Inferior parietal cortex (tissue), 1 donor: Measurements from ENCODE around the gene ORC3.
"Not testable (repeated sequence)": the region's sequence is repeated elsewhere in the genome, so short reads cannot be mapped to it uniquely, and the experiment has no call there.

Experiments used
- DNase-seq: peaks from one replicate; pipeline ENCODE4 v3.0.0-alpha.2; 2016; ENCODE audit errors: extremely low spot score

ORC3 gene

DNA sequence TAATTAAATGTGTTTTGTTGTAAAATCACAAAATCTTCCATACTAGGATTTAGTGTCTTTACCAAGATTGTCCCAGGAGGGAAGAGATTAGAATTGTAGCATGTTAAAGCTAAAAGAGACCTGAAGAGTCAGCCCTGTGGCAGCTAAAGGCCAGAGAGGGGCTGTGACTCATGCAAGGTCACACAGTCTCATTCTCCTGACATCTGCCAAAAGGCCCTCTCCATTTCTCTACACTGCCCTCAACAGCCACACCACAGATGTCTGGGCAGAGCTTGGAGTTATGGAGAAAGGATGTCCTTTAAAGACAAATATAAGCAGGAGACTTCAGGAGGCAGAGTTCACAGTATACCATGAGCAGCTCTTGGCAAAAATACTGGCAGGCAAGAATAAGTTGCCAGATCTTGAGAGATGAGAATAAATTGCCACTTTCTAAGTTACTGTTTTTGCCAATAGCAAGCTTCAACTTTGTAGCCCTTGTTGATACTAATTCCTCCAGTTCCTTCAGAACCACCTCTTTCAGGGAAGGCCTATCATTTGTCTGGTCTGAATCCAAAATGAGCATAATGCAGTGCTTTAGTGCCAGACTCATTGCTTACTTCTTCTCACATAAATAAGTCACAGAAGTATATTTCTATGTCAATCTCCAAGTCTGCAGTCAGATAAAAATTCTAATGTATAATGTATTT, 70.4 kb downstream of the ORC3 start:
- DNase-seq, result no peak

GRCh38 chr6:87661016-87661415, 71.1 kb downstream of the ORC3 start:
- no peak for DNase-seq

DNA sequence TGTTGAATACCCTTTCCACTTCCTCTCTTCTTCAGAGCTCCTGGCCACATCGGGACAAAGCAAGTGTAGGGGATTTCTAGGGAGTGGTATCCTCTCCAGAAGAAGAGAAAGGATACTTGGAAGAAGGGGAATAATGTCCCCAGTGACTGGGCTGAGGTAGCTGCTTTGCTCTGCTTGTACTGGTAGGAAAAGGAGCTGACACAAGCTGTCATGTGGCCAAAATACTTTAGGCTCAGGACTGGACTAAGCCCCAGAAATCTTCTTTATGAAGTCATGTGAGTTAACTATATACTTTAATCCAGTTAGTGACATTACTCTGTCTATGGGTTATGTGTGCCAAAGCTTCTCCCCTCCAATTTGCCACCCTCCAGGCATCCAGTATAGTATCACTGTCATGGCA, 71.6 kb downstream of the ORC3 start:
- no peak for DNase-seq

- DNase-seq, result no peak
Measured at GRCh38 chr6:87663434-87663833, 73.5 kb downstream of the ORC3 start.

GRCh38 chr6:87664921-87665485, 75.1 kb downstream of the ORC3 start:
- no peak for DNase-seq

- no peak for DNase-seq
Measured at GRCh38 chr6:87667032-87667431, 77.1 kb downstream of the ORC3 start.

DNA sequence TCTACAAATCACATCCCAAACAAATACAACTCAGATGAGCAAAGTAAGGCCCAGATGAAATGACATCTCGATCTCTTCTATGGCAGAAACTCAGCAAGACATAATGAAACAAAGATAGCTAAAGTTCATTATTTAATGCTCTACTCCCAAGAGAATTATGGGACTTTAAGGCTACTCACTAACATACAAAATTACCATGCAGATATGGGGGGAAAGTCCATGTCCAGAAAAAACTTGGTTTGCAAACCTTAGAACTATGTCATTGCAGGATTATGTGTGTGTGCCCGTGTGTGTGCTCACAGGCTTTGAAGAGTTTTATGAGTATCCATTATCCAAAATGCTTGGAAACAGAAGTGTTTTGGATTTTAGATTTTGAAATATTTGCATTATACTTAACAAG, 78.1 kb downstream of the ORC3 start:
- no peak for DNase-seq

GRCh38 chr6:87669051-87669450, 79.1 kb downstream of the ORC3 start:
- no peak for DNase-seq

GRCh38 chr6:87670707-87671106, 80.8 kb downstream of the ORC3 start:
- no peak for DNase-seq

- DNase-seq, result no peak
Measured at GRCh38 chr6:87671555-87672029, 81.7 kb downstream of the ORC3 start.

- DNase-seq, result no peak
Measured at GRCh38 chr6:87672641-87673040, 82.7 kb downstream of the ORC3 start.

- DNase-seq, result no peak
Measured at GRCh38 chr6:87673237-87673636, 83.3 kb downstream of the ORC3 start.

GRCh38 chr6:87674290-87674689, 84.4 kb downstream of the ORC3 start:
- no peak for DNase-seq

DNA sequence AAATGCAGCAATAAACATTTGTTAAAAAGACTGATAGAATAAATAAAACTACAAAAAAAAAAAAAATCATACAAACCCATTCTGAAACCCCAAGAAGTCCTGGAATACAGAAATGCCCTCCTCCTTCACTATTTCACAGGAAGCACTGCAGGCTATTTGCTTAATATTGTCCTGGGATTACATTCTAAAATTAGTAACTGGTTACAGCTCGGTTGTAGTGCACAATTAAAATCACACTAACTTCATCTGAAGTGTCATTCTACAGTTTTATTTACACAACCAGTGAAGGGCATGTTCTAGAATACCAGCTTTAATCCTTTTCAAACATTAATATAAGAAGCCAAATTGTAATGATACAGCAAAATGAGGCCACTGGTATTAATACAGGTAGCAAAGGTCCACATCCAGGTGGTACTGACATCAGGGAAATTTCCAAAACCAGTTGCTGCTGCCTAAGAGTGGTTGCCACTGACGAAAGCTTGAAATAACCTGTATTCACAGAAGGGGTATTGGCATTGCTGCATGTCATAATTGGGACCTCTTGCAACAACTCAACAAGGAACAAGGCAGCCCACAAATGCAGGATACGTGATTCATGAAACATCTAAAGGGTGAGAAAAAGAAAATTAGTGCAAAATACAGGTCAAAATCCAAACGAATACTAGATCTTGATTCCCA, 85.2 kb downstream of the ORC3 start:
- no peak for DNase-seq

- no peak for DNase-seq
Measured at GRCh38 chr6:87682310-87682709, 92.4 kb downstream of the ORC3 start.

- DNase-seq, result no peak
Measured at GRCh38 chr6:87683890-87684289, 94.0 kb downstream of the ORC3 start.

DNA sequence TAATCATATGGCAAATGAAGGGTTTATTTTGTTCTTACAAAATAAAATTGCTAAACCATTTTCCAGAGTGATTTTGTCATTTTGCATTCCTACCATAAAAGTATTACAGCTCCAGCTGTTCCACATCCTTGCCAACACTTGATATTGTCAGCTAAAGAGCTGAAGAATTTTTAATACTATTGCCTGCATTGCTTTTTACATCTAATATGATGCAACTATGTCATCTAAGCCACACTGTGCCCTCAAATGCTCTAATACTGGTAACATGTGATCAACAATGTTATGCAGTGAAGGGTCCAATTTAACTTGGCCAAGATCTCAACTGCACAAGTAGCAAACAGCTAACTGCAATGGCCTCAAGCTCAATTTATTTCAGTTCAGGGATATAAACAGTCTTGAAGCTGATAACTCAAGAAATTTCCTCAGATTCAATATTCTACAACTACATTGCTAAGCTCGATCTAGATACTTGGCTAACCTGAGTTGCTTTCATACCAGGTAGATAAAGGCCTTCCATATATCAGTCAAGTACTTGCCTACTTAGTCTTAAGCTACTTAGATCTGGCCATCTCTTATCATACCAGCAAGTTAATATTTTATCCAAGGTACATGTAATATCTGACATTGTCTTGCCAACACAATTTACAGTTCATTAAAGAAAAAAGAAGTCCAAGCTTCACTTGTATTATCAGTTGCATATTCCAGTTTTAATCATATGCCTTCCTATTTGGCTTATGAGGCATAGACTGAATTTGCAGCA, 95.1 kb downstream of the ORC3 start:
- DNase-seq, result no peak

DNA sequence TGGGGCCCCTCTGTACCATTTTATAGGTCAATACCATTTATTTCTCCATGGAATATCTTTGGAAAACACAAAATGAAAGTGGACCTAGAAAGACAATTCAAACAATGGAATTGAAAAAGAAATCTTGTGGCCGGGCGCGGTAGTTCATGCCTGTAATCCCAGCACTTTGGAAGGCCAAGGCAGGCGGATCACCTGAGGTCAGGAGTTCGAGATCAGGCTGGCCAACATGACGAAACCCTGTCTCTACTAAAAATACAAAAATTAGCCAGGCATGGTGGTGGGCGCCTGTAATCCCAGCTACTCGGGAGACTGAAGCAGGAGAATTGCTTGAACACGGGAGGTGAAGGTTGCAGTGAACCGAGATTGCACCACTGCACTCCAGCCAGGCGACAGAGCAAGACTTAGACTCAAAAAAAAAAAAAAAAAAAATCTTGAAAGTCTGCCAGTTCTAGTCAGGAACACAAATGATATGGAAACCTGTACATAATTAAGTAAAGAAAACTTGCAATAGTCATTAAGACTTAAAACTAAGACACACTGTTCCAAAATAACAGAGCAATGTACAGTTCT, 96.8 kb downstream of the ORC3 start:
- not testable (repeated sequence) for DNase-seq

DNA sequence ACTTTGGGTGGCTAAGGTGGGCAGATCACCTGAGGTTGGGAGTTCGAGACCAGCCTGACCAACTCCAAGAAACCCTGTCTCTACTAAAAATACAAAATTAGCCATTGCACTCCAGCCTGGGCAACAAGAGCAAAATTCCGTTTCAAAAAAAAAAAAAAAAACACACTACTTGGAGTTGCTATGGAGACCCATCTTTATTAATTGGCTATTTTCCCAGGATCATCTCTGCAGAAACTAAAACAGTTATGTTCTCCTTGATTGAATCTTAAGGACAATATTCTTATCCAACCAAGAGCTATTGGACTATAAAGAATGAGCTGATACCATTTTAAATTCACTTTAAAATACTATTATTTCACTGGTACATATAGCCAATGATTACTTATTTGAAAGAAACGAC, 97.4 kb downstream of the ORC3 start:
- DNase-seq, result no peak

DNA sequence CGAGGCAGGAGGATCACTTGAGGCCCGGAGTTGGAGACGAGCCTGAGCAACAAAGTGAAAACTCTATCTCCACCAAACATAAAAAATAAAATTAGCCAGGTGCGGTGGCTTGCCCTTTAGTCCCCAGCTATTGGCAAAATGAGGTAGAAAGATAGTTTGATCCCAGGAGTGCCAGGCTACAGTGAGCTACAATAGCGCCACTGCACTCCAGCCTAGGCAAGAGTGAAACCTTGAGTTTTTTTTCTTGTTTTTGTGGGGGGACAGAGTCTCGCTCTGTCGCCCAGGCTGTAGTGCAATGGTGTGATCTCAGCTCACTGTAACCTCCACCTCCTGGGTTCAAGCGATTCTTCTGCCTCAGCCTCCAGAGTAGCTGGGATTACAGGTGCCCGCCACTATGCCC, 98.0 kb downstream of the ORC3 start:
- DNase-seq, result not testable (repeated sequence)

DNA sequence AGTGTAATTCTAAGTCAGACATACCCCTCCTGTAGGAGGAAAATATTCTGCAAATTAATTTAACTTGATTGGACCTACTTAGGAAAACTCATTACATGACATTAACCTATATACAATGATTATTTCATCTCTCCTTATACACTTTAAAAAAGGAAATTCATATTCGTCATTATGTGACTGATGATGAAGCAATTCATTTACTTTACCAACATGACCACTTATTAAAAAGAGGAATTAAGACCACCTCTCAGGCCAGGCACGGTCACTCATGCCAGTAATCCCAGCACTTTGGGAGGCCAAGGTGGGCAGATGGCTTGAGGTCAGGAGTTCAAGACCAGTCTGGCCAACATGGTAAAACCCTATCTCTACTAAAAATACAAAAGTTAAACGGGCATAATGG, 100.5 kb downstream of the ORC3 start:
- no peak for DNase-seq

DNA sequence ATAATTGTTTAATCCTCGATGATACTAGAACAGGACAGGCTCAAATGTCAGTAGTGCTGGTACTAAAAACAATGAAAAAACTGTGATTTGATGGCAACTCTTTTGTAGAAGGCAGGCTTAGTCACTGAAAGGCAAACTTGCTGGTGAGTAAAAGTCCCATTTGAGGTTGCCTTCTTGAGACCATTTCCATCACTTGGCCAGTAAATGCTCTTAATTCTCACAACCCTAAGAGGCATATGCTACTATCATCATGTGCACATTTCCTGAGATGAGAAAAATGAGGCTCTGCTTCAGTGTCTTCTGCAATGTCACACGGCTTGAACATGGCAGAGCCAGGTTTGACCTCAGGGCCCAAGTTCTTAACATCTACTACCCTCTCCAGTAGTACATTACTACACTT, 102.2 kb downstream of the ORC3 start:
- DNase-seq, result no peak
